ENCODE measurements around the gene MITF.

The MITF gene

GRCh38 chr3:69729147-69729919, 9.9 kb upstream of the MITF start:
- no peak for DNase-seq (ENCODE audit: low spot score)

GRCh38 chr3:69731080-69731479, 8.2 kb upstream of the MITF start:
- no peak for DNase-seq (ENCODE audit: low spot score)

- no peak for DNase-seq (ENCODE audit: low spot score)
Observed at GRCh38 chr3:69735893-69736292, 3.4 kb upstream of the MITF start.

- DNase-seq (ENCODE audit: low spot score) = no peak
Observed at GRCh38 chr3:69737392-69737791, 1.9 kb upstream of the MITF start.

GRCh38 chr3:69738315-69738714, 949 bp upstream of the MITF start:
- DNase-seq (ENCODE audit: low spot score) = no peak

- no peak for DNase-seq (ENCODE audit: low spot score)
Observed at GRCh38 chr3:69738859-69739203, 433 bp upstream of the MITF start.

GRCh38 chr3:69740103-69741021, 1.1 kb downstream of the MITF start:
- no peak for DNase-seq (ENCODE audit: low spot score)

GRCh38 chr3:69741032-69741767, 1.9 kb downstream of the MITF start:
- DNase-seq (ENCODE audit: low spot score) = no peak

GRCh38 chr3:69742391-69742790, 3.1 kb downstream of the MITF start:
- no peak for DNase-seq (ENCODE audit: low spot score)

- DNase-seq (ENCODE audit: low spot score) = no peak
Observed at GRCh38 chr3:69743975-69744906, 5.0 kb downstream of the MITF start.

- no peak for DNase-seq (ENCODE audit: low spot score)
Observed at GRCh38 chr3:69745505-69745904, 6.2 kb downstream of the MITF start.

GRCh38 chr3:69746119-69746518, 6.9 kb downstream of the MITF start:
- DNase-seq (ENCODE audit: low spot score) = no peak

GRCh38 chr3:69747511-69748258, 8.4 kb downstream of the MITF start:
- no peak for DNase-seq (ENCODE audit: low spot score)

GRCh38 chr3:69748503-69748902, 9.2 kb downstream of the MITF start:
- no peak for DNase-seq (ENCODE audit: low spot score)

- DNase-seq (ENCODE audit: low spot score) = no peak
Observed at GRCh38 chr3:69749461-69749860, 10.2 kb downstream of the MITF start.

- DNase-seq (ENCODE audit: low spot score) = no peak
Observed at GRCh38 chr3:69750549-69750948, 11.3 kb downstream of the MITF start.

GRCh38 chr3:69751074-69751476, 11.8 kb downstream of the MITF start:
- no peak for DNase-seq (ENCODE audit: low spot score)

- no peak for DNase-seq (ENCODE audit: low spot score)
Observed at GRCh38 chr3:69752241-69752640, 13.0 kb downstream of the MITF start.

- no peak for DNase-seq (ENCODE audit: low spot score)
Observed at GRCh38 chr3:69753179-69753775, 14.0 kb downstream of the MITF start.

GRCh38 chr3:69755795-69756194, 16.5 kb downstream of the MITF start:
- no peak for DNase-seq (ENCODE audit: low spot score)
